GM21529 (cell line): ENCODE results near the gene ARAP2.

Experiments
- ATAC-seq: cut with Tn5 transposase; IDR thresholded peaks from one replicate; pipeline ENCODE4 v1.9.1; 2021; ENCODE audit not compliant: unreplicated experiment

The ARAP2 gene

GRCh38 chr4:36130641-36131040 is 113.7 kb downstream of the ARAP2 start:
- no peak for ATAC-seq

- ATAC-seq, result no peak
These were observed 115.6 kb downstream of the ARAP2 start for GRCh38 chr4:36128689-36129088.

GRCh38 chr4:36123906-36124305 is 120.4 kb downstream of the ARAP2 start:
- no peak for ATAC-seq

- ATAC-seq, result no peak
These were observed 129.0 kb downstream of the ARAP2 start for GRCh38 chr4:36115312-36115711.

GRCh38 chr4:36111172-36111571 is 133.1 kb downstream of the ARAP2 start:
- ATAC-seq, result no peak

GRCh38 chr4:36099509-36099908 is 144.8 kb downstream of the ARAP2 start:
- ATAC-seq, result no peak

GRCh38 chr4:36094995-36095394 is 149.3 kb downstream of the ARAP2 start:
- no peak for ATAC-seq

GRCh38 chr4:36091997-36092396 is 152.3 kb downstream of the ARAP2 start:
- ATAC-seq, result no peak

GRCh38 chr4:36088542-36088941 is 155.8 kb downstream of the ARAP2 start:
- no peak for ATAC-seq

GRCh38 chr4:36086261-36086786 is 158.0 kb downstream of the ARAP2 start:
- no peak for ATAC-seq

GRCh38 chr4:36082817-36083216 is 161.5 kb downstream of the ARAP2 start:
- ATAC-seq, result no peak

GRCh38 chr4:36081185-36081584 is 163.1 kb downstream of the ARAP2 start:
- peak; percentile 99 for ATAC-seq

- ATAC-seq, result no peak
These were observed 164.6 kb downstream of the ARAP2 start for GRCh38 chr4:36079666-36080065.

- no peak for ATAC-seq
These were observed 166.0 kb downstream of the ARAP2 start for GRCh38 chr4:36078319-36078718.

GRCh38 chr4:36072529-36072928 is 171.8 kb downstream of the ARAP2 start:
- ATAC-seq, result no peak

GRCh38 chr4:36067116-36067515 is 177.2 kb downstream of the ARAP2 start:
- no peak for ATAC-seq

GRCh38 chr4:36065274-36065871 is 178.9 kb downstream of the ARAP2 start:
- no peak for ATAC-seq

GRCh38 chr4:36064117-36064516 is 180.2 kb downstream of the ARAP2 start:
- ATAC-seq, result no peak

GRCh38 chr4:36056136-36056535 is 188.2 kb downstream of the ARAP2 start:
- ATAC-seq, result no peak

- no peak for ATAC-seq
These were observed 189.5 kb downstream of the ARAP2 start for GRCh38 chr4:36054694-36055422.

- ATAC-seq, result no peak
These were observed 190.4 kb downstream of the ARAP2 start for GRCh38 chr4:36053930-36054329.

GRCh38 chr4:36051634-36052033 is 192.7 kb downstream of the ARAP2 start:
- ATAC-seq, result no peak

GRCh38 chr4:36046026-36046425 is 198.3 kb downstream of the ARAP2 start:
- ATAC-seq, result peak; percentile 40
